Natural killer cell treated with Interleukin-12 subunit alpha and Interleukin-12 subunit beta and Interleukin-15 and Interleukin-18, amount 100 ng/mL, for 72 hours (primary cell): ENCODE data around the gene C2CD2. TPM values are rescaled to one million over a fixed set of nuclear protein-coding genes. Genes with fewer than 3 reads are reported as not detected.
"Not testable (repeated sequence)": the region's sequence is repeated elsewhere in the genome, so short reads cannot be mapped to it uniquely, and the experiment has no call there.

Experiments used
- ATAC-seq, 2 donors: fragments of 150-1000 bp; cut with Tn5 transposase in 1 of 2; sonication (Bioruptor Pico), chemical (Tn5 transposase) in 1 of 2; 2 replicates each; pipeline ENCODE4 v1.10.0; 2021
- DNase-seq: peaks from one replicate; pipeline ENCODE4 v3.0.0; 2022; ENCODE audit warnings: low spot score
- H3K27ac Mint-ChIP-seq, 2 donors: 1 replicate in 1 of 2; 2 replicates in 1 of 2; pipeline ENCODE4 v1.8.0; 2022; ENCODE audit warnings: mixed read lengths in 2 of 2, mild to moderate bottlenecking in 1 of 2, moderate library complexity in 1 of 2
- H3K27me3 Mint-ChIP-seq, 2 donors: 1 replicate in 1 of 2; 2 replicates in 1 of 2; pipeline ENCODE4 v1.8.0; 2022; ENCODE audit warnings: mixed read lengths in 2 of 2
- H3K36me3 Mint-ChIP-seq: one replicate; pipeline ENCODE4 v1.8.0; 2022; ENCODE audit warnings: mixed read lengths
- H3K4me1 Mint-ChIP-seq, 2 donors: 1 replicate in 1 of 2; 2 replicates in 1 of 2; pipeline ENCODE4 v1.8.0; 2022; ENCODE audit warnings: low read depth in 2 of 2, mixed read lengths in 2 of 2, mild to moderate bottlenecking in 1 of 2
- H3K4me3 Mint-ChIP-seq: one replicate; pipeline ENCODE4 v1.8.0; 2022; ENCODE audit warnings: mixed read lengths
- H3K9me3 Mint-ChIP-seq: 2 replicates; pipeline ENCODE4 v1.8.0; 2022; ENCODE audit warnings: mixed read lengths
- total RNA-seq, 2 donors: library from RNA; stranded (reverse); gene quantifications; one replicate each; pipeline ENCODE4 v1.2.3, GENCODE V29; 2022

The C2CD2 gene
- 1 to 10 TPM; 1.4 to 2.2 TPM for total RNA-seq

GRCh38 chr21:41953831-41954653, at the start of gene C2CD2:
Gene C2CD2, minus strand, starts transcription at chr21:41954018. Its CDS starts 370 bp downstream, at chr21:41953648.
- Mint-ChIP-seq H3K27ac (no peak within 1 kb of the TSS), H3K4me3 (peak within 1 kb of the TSS; percentile 61), H3K9me3 (no peaks in the 10 kb centered on the region), H3K27me3 (peaks cover 10 to 43% of the 10 kb centered on the region in 2 donors), H3K36me3 (no peaks in the 10 kb centered on the region), H3K4me1 (peaks cover 11 to 16% of the 10 kb centered on the region in 2 donors)
- DNase-seq (no peak), ATAC-seq (peak; percentile 63 to 83)

GRCh38 chr21:42003051-42003461, 49.2 kb upstream of the C2CD2 start:
- H3K4me1 Mint-ChIP-seq, result peaks cover 18 to 42% of the 10 kb centered on the region in 2 donors
- no peaks in the 10 kb centered on the region for H3K9me3 Mint-ChIP-seq
- no peak for ATAC-seq
- H3K27me3 Mint-ChIP-seq, result no peaks in the 10 kb centered on the region
- H3K27ac Mint-ChIP-seq, result no peak overlapping the region
- H3K36me3 Mint-ChIP-seq, result peaks cover 28% of the 10 kb centered on the region
- DNase-seq, result no peak
- peak overlapping the region; percentile 63 for H3K4me3 Mint-ChIP-seq

- peak overlapping the region; percentile 63 for H3K4me3 Mint-ChIP-seq
- no peaks in the 10 kb centered on the region for H3K27me3 Mint-ChIP-seq
- H3K36me3 Mint-ChIP-seq, result peaks cover 27% of the 10 kb centered on the region
- H3K27ac Mint-ChIP-seq, result no peak overlapping the region
- H3K9me3 Mint-ChIP-seq, result no peaks in the 10 kb centered on the region
- ATAC-seq (peak in 1 of 2 donors; percentile 83), DNase-seq (no peak)
- peaks cover 15 to 36% of the 10 kb centered on the region in 2 donors for H3K4me1 Mint-ChIP-seq
Measured at GRCh38 chr21:42002421-42002958, 48.7 kb upstream of the C2CD2 start.

- no peaks in the 10 kb centered on the region for H3K27me3 Mint-ChIP-seq
- DNase-seq, result no peak
- peaks cover 23% of the 10 kb centered on the region for H3K36me3 Mint-ChIP-seq
- no peak overlapping the region for H3K4me3 Mint-ChIP-seq
- ATAC-seq, result no peak
- peaks cover 11 to 34% of the 10 kb centered on the region in 2 donors for H3K4me1 Mint-ChIP-seq
- no peak overlapping the region for H3K27ac Mint-ChIP-seq
- no peaks in the 10 kb centered on the region for H3K9me3 Mint-ChIP-seq
Measured at GRCh38 chr21:42001781-42002180, 48.0 kb upstream of the C2CD2 start.

GRCh38 chr21:42000908-42001307, 47.1 kb upstream of the C2CD2 start:
- no peak for ATAC-seq
- no peak overlapping the region for H3K4me3 Mint-ChIP-seq
- H3K9me3 Mint-ChIP-seq, result no peaks in the 10 kb centered on the region
- no peaks in the 10 kb centered on the region for H3K27me3 Mint-ChIP-seq
- H3K36me3 Mint-ChIP-seq, result peaks cover 17% of the 10 kb centered on the region
- DNase-seq, result no peak
- peaks cover 7 to 28% of the 10 kb centered on the region in 2 donors for H3K4me1 Mint-ChIP-seq
- H3K27ac Mint-ChIP-seq, result no peak overlapping the region

GRCh38 chr21:41997657-41998056, 43.8 kb upstream of the C2CD2 start:
- H3K4me1 Mint-ChIP-seq, result peaks cover 7 to 14% of the 10 kb centered on the region in 2 donors
- no peaks in the 10 kb centered on the region for H3K9me3 Mint-ChIP-seq
- no peak overlapping the region for H3K4me3 Mint-ChIP-seq
- ATAC-seq (no peak), DNase-seq (no peak)
- no peaks in the 10 kb centered on the region for H3K27me3 Mint-ChIP-seq
- no peak overlapping the region for H3K27ac Mint-ChIP-seq
- H3K36me3 Mint-ChIP-seq, result peaks cover 26% of the 10 kb centered on the region

GRCh38 chr21:41995577-41995976, 41.8 kb upstream of the C2CD2 start:
- ATAC-seq (no peak), DNase-seq (no peak)
- H3K36me3 Mint-ChIP-seq, result peaks cover 28% of the 10 kb centered on the region
- H3K4me1 Mint-ChIP-seq, result peaks cover 0 to 4% of the 10 kb centered on the region in 2 donors
- H3K27ac Mint-ChIP-seq, result no peak overlapping the region
- no peak overlapping the region for H3K4me3 Mint-ChIP-seq
- H3K27me3 Mint-ChIP-seq, result no peaks in the 10 kb centered on the region
- no peaks in the 10 kb centered on the region for H3K9me3 Mint-ChIP-seq

GRCh38 chr21:41994613-41995012, 40.8 kb upstream of the C2CD2 start:
- not testable (repeated sequence) for H3K4me1 Mint-ChIP-seq, H3K27me3 Mint-ChIP-seq, ATAC-seq, H3K4me3 Mint-ChIP-seq, H3K27ac Mint-ChIP-seq, DNase-seq, H3K9me3 Mint-ChIP-seq
- H3K36me3 Mint-ChIP-seq, result peaks cover 25% of the 10 kb centered on the region

GRCh38 chr21:41993744-41994143, 39.9 kb upstream of the C2CD2 start:
- Mint-ChIP-seq H3K9me3 (no peaks in the 10 kb centered on the region), H3K4me1 (peaks cover 0 to 4% of the 10 kb centered on the region in 2 donors), H3K27ac (no peak overlapping the region), H3K4me3 (no peak overlapping the region), H3K27me3 (no peaks in the 10 kb centered on the region), H3K36me3 (peaks cover 21% of the 10 kb centered on the region)
- no peak for ATAC-seq
- DNase-seq, result no peak

- no peak overlapping the region for H3K27ac Mint-ChIP-seq
- H3K9me3 Mint-ChIP-seq, result no peaks in the 10 kb centered on the region
- H3K4me1 Mint-ChIP-seq, result peaks cover 0 to 6% of the 10 kb centered on the region in 2 donors
- ATAC-seq (no peak), DNase-seq (no peak)
- peaks cover 21% of the 10 kb centered on the region for H3K36me3 Mint-ChIP-seq
- no peak overlapping the region for H3K4me3 Mint-ChIP-seq
- no peaks in the 10 kb centered on the region for H3K27me3 Mint-ChIP-seq
Measured at GRCh38 chr21:41992576-41992975, 38.8 kb upstream of the C2CD2 start.

- H3K27me3 Mint-ChIP-seq, result no peaks in the 10 kb centered on the region
- no peaks in the 10 kb centered on the region for H3K9me3 Mint-ChIP-seq
- no peak overlapping the region for H3K4me3 Mint-ChIP-seq
- DNase-seq, result no peak
- no peak for ATAC-seq
- H3K27ac Mint-ChIP-seq, result no peak overlapping the region
- H3K36me3 Mint-ChIP-seq, result peaks cover 21% of the 10 kb centered on the region
- H3K4me1 Mint-ChIP-seq, result peaks cover 0 to 6% of the 10 kb centered on the region in 2 donors
Measured at GRCh38 chr21:41991659-41992058, 37.8 kb upstream of the C2CD2 start.

- peaks cover 14% of the 10 kb centered on the region for H3K36me3 Mint-ChIP-seq
- DNase-seq, result no peak
- no peak overlapping the region for H3K27ac Mint-ChIP-seq
- H3K4me1 Mint-ChIP-seq, result peaks cover 0 to 3% of the 10 kb centered on the region in 2 donors
- H3K4me3 Mint-ChIP-seq, result no peak overlapping the region
- no peaks in the 10 kb centered on the region for H3K9me3 Mint-ChIP-seq
- ATAC-seq, result no peak
- no peaks in the 10 kb centered on the region for H3K27me3 Mint-ChIP-seq
Measured at GRCh38 chr21:41989698-41990097, 35.9 kb upstream of the C2CD2 start.

- H3K36me3 Mint-ChIP-seq, result peaks cover 12% of the 10 kb centered on the region
Measured at GRCh38 chr21:41987310-41987709, 33.5 kb upstream of the C2CD2 start.

GRCh38 chr21:41985662-41986416, 32.0 kb upstream of the C2CD2 start:
- no peak for ATAC-seq
- DNase-seq, result no peak
- Mint-ChIP-seq H3K4me3 (no peak overlapping the region), H3K9me3 (peaks cover 3% of the 10 kb centered on the region), H3K4me1 (peaks cover 0 to 2% of the 10 kb centered on the region in 2 donors), H3K36me3 (peaks cover 8% of the 10 kb centered on the region), H3K27ac (no peak overlapping the region), H3K27me3 (peaks cover 4 to 7% of the 10 kb centered on the region in 2 donors)

More at GRCh38 chr21:41987310-41987709, 33.5 kb upstream of the C2CD2 start:
- ATAC-seq (no peak), DNase-seq (no peak)
- Mint-ChIP-seq H3K27me3 (peaks cover 3 to 4% of the 10 kb centered on the region in 2 donors), H3K9me3 (peaks cover 3% of the 10 kb centered on the region), H3K27ac (no peak overlapping the region), H3K4me1 (peaks cover 0 to 2% of the 10 kb centered on the region in 2 donors), H3K4me3 (no peak overlapping the region)
